HG03439 (cell line): ENCODE results near the gene GTPBP1.

ENCODE experiments used
- ATAC-seq: cut with Tn5 transposase; IDR thresholded peaks from one replicate; pipeline ENCODE4 v1.9.1; 2021; ENCODE audit warnings: mild to moderate bottlenecking, moderate library complexity; ENCODE audit not compliant: unreplicated experiment

The GTPBP1 gene

GRCh38 chr22:38724926-38725571 lies 19.3 kb downstream of the GTPBP1 start:
- ATAC-seq, result no peak

DNA sequence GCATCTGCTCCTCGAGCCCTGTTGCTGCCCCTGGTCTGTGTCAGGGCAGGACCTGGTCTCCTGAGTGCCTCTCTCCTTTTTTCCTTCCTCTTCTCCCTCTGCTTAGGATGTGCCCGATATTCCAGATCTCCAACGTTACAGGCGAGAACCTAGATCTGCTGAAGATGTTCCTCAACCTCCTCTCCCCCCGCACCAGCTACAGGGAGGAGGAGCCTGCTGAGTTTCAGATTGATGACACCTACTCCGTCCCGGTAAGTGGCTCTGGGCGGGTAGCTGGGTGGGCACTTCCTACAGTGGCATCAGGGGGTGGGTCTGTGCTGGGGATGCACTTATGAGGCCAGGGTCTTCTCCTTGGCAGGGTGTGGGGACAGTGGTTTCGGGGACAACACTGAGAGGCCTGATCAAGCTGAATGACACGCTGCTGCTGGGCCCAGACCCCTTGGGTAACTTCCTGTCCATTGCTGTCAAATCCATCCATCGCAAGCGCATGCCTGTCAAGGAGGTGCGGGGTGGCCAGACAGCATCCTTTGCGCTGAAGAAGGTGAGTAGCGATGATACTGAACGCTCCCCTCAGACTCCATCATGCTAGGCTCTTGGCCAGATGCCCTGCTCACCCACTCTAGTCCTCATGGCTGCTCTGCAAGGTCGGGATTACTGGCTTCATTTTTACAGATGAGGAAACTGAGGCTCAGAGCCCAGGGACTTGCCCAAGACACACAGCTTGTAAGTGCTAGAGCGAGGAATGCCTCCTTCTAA lies 20.3 kb downstream of the GTPBP1 start:
- no peak for ATAC-seq

GRCh38 chr22:38727123-38727522 lies 21.4 kb downstream of the GTPBP1 start:
- ATAC-seq, result no peak

DNA sequence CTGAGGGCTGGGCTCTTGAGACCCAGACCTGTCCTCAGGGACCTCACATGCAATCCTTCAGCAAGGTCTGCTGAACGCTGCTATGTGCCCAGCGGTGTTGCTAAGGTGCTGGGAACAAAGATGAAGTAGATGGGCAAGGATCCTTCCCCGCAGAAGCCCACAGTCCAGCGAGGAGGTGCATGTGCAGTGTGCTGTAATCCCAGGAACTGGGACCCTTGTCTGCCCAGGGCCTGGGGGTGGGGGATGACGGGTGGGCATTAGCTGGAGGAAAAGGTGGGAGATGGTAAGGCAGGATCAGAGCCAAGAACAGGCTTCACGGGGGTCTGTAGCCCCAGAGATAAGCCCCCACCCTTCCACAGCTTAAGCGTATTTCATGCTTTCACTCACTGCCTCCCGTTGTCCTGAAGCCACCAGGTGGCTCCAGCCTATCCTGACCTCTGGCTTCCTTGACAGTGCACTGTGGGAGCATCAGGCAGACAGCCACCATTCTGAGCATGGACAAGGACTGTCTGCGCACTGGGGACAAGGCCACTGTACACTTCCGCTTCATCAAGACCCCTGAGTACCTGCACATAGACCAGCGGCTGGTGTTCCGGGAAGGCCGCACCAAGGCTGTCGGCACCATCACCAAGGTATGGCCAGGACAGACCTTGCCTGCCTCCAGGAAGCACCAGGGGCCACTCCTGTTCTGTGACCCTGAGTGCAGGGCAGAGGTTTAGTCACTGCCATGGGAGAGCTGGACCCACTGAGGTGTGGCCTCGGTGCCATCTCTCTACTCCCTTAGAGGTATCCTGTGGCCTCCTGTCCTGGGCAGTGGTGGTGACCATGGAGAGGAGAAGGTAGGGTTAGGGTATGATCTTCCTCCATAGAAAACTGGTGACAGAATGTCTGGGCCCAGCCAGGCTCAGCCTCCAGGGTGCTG lies 22.0 kb downstream of the GTPBP1 start:
- ATAC-seq, result no peak

GRCh38 chr22:38728871-38729796 lies 23.4 kb downstream of the GTPBP1 start:
- no peak for ATAC-seq

GRCh38 chr22:38729946-38730345 lies 24.2 kb downstream of the GTPBP1 start:
- ATAC-seq, result no peak

DNA sequence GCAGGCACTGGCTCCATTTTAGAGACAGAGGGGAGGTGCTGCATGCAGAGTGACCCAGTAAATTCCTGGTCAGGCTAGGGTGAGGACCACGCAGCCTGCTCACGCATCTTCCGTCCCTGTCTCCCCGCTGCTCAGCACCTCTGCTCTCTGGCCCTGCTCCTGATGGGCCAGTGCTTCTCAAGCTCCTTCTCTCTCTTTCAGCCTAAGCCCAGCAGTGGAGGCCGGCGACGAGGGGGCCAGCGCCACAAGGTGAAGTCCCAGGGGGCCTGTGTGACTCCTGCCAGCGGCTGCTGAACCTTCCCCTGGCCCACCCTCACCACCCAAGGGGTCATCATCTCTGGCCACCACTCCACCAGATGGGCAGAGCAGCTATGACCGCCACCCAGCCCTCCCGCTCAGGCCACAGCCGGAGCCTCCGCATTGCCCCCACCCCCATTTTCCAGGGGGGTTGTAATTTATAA lies 24.7 kb downstream of the GTPBP1 start:
- no peak for ATAC-seq

- no peak for ATAC-seq
These were observed 26.0 kb downstream of the GTPBP1 start for GRCh38 chr22:38731703-38732161.

DNA sequence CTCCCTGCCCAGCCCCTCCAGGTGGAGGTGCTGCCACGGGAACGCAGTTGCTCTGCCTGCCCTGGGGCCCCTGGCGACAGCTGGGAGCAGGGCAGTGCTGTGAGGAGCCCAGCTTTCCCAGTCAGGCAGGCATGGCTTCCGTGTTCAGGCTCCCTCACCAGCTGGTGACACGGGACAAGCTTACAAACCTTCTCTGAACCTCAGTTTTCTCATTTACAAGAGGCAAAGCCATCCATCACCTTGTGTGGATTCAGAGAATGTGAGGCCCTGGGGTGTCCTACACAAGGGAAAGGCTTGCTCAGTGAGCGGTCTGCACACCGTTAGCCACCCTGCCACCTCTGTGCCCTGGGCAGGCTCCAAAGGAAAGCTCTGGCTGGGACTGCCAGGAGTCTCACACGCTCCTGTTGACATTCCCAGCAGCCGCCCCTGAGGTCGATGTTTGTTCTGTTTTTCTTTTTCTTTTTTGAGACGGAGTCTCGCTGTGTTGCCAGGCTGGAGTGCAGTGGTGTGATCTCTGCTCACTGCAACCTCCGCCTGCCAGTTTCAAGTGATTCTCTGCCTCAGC lies 26.6 kb downstream of the GTPBP1 start:
- ATAC-seq, result no peak

GRCh38 chr22:38733329-38733723 lies 27.6 kb downstream of the GTPBP1 start:
- ATAC-seq, result no peak

DNA sequence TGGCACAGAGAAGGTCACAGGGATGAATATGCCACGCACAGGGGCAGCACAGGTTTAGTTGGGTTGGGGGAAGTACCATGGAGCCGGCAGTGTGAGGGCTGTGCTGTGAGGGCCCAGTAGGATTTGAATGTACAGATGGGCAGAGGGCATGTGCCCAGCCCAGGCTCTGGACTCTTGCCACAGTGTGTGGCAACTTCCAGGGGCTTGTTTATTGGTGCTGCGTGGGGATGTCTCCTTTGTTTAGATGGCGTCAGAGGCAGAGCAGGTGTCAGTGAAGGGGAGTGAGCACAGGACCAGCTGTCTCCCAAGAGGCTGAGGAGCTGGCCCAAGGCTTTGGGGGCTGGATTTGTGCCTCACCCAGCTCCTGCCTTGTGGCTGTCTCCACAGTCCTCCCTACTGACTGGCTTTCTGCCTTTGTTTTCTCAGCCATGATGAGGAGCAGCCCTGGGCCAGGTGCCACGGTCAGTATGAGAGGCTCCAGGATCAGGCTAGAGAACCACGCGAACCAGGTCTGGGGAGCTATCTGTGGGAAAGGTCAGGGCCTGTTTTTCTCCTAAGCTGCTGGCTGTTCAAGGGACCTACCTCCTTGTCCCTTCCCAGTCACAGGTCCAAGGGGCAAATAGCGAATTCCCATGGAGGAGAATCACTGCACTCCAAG lies 28.1 kb downstream of the GTPBP1 start:
- no peak for ATAC-seq

GRCh38 chr22:38734421-38735100 lies 28.8 kb downstream of the GTPBP1 start:
- no peak for ATAC-seq

GRCh38 chr22:38735126-38735464 lies 29.4 kb downstream of the GTPBP1 start:
- ATAC-seq, result no peak

- ATAC-seq, result no peak
These were observed 29.9 kb downstream of the GTPBP1 start for GRCh38 chr22:38735465-38736256.

DNA sequence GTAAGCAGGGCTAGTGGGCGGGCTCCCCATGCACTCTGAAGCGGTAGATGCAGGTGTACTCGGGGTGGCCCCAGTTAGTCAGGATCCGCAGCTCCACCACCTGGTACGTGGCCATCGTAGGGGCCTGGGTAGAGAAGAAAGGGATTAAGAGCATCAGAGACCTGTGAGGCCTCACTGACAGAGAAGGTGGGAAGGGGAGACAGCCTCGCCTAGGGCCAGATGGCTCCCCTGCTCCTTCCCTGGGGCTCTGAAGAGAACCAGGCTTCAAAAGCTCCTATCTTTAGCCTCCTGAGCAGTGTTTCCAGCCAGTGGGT lies 30.5 kb downstream of the GTPBP1 start:
- ATAC-seq, result no peak

DNA sequence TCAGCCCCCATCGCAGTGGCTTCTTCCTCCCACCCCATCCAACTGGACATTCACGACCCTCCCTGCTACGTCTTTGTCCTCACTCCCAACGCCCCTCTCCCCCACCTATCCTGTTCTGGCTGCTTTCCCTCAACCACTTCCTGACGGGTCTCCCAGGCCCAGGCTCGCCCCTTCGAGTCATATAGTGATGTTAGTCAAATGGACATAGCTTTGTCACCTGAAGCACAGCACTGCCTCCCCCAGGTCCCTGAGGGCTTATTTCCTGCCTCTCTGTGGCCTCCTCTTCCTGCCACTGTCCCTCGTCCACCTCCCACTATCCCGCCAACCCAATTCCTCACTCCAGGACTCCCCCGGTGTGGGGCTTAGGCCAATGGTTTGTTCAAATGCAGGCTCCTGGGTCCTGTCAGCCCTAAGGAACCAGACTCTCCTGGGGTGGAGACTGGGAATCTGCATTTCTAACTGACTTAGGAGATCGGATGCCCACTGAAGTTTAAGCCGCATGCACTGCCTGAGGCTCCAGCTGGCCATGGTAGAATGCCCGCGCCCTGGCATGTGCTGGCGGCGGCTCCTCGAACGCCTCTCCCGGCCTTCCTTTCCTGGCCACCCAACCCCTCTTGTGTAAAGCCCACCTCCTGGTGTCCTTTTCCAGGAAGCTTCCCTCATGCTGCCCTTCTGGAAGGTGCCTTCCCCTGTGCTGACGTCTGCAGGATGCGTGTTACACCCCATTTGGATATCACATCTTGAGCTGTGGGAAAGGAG lies 31.7 kb downstream of the GTPBP1 start:
- ATAC-seq, result no peak

GRCh38 chr22:38738475-38739070 lies 32.8 kb downstream of the GTPBP1 start:
- no peak for ATAC-seq
